ENCODE results near the gene ENHO. TPM values are rescaled to one million over a fixed set of nuclear protein-coding genes. Genes with fewer than 3 reads are reported as not detected.

Gene ENHO
- total RNA-seq, 2 experiments from 2014 or later, result not detected

DNA sequence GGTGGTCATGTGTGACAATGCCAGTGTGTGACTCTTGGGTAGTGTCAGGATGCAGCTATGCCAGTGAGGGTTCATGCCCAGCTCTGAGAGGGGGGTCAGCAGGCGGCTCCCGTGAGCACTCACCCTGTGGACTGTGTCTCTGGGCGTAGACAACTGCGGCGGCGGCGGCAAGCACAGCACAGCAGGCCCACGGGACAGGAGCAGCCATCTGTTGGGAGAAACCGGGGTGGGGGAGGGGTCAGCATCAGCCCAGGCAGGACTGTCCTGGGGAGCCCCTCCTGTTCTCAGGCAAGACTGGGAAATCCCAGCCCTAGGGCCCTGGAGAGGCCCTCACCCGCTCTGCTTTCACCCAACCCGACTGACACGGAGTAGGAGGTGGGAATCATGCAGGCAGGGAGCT lies 46.0 kb upstream of the ENHO start:
- H3K9me3 Mint-ChIP-seq, result no peaks in the 10 kb centered on the region
- CTCF ChIA-PET, result interaction anchor here (0.8 kb wide), 1 partner anchor 34 kb away, joined by 3 read pairs; no protein-coding TSS in a partner anchor
- H3K36me3 Mint-ChIP-seq (ENCODE audit: low read depth), result no peaks in the 10 kb centered on the region
- DNase-seq (no peak), ATAC-seq (no peak)
- no peak overlapping the region for H3K4me3 Mint-ChIP-seq
- intact Hi-C loops (cut with micrococcal nuclease), result no loop called here
- TF ChIP-seq, protein P1, sequence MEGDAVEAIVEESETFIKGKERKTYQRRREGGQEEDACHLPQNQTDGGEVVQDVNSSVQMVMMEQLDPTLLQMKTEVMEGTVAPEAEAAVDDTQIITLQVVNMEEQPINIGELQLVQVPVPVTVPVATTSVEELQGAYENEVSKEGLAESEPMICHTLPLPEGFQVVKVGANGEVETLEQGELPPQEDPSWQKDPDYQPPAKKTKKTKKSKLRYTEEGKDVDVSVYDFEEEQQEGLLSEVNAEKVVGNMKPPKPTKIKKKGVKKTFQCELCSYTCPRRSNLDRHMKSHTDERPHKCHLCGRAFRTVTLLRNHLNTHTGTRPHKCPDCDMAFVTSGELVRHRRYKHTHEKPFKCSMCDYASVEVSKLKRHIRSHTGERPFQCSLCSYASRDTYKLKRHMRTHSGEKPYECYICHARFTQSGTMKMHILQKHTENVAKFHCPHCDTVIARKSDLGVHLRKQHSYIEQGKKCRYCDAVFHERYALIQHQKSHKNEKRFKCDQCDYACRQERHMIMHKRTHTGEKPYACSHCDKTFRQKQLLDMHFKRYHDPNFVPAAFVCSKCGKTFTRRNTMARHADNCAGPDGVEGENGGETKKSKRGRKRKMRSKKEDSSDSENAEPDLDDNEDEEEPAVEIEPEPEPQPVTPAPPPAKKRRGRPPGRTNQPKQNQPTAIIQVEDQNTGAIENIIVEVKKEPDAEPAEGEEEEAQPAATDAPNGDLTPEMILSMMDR (IDR thresholded peaks at IDR 0.05), result no peak
- no peak overlapping the region for H3K27ac Mint-ChIP-seq
- peaks cover 20% of the 10 kb centered on the region for H3K27me3 Mint-ChIP-seq
- no peaks in the 10 kb centered on the region for H3K4me1 Mint-ChIP-seq (ENCODE audit: low read depth)
- POLR2A ChIA-PET, result interaction anchor here (0.5 kb wide), 1 partner anchor 1950 kb away, joined by 3 read pairs; no protein-coding TSS in a partner anchor

DNA sequence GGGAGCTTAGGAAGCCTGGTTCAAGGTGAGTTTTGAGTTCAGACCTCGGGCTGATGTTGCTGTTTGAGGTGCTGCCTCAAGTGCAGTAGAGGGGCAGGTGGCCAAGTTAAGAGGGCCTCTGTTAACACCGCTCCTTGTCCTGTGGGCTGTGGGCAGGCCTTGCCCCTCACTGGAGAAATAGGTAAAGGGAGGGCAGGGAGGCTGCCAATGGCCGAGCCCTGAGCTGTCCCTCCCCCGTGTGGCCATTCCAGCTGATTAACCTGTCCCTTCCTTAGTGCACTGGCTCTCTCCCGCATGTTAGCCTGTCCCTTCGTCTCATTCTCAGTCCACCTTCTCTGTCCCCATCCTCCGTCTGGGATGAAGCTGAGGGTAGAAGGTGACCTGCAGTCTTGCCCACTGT lies 45.3 kb upstream of the ENHO start:
- Mint-ChIP-seq H3K27ac (no peak overlapping the region), H3K9me3 (no peaks in the 10 kb centered on the region), H3K4me3 (no peak overlapping the region), H3K27me3 (peaks cover 23% of the 10 kb centered on the region), H3K36me3 (ENCODE audit: low read depth) (no peaks in the 10 kb centered on the region), H3K4me1 (ENCODE audit: low read depth) (no peaks in the 10 kb centered on the region)
- no peak for DNase-seq
- ChIA-PET POLR2A (interaction anchor here (0.5 kb wide), 1 partner anchor 1951 kb away, joined by 3 read pairs; no protein-coding TSS in a partner anchor), CTCF (no interaction called here)
- TF ChIP-seq, protein P1 (IDR thresholded peaks at IDR 0.05), result no peak
- intact Hi-C loops (cut with micrococcal nuclease), result no loop called here
- ATAC-seq, result no peak

DNA sequence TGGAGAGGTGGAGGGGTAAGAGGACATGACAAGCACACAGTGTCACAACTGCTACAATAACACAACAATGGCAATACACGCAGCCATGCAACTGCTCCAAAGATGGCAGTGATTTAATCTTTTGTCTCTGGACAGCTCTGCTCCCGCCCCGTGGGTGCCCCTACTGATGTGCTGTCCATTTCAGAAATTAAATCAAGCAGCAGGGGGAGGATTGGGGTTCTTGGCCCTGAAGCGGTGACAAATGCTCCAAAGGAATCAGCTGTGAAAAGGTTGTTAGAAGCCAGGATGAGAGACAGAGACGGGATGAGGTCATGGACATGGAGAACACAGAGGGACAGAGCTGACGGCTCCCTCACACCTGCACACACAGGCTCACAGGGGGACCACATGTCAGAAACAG lies 44.2 kb upstream of the ENHO start:
- Mint-ChIP-seq H3K27ac (no peak overlapping the region), H3K9me3 (no peaks in the 10 kb centered on the region), H3K4me3 (no peak overlapping the region), H3K27me3 (peaks cover 27% of the 10 kb centered on the region), H3K36me3 (ENCODE audit: low read depth) (no peaks in the 10 kb centered on the region), H3K4me1 (ENCODE audit: low read depth) (no peaks in the 10 kb centered on the region)
- ATAC-seq, result no peak
- ChIA-PET CTCF (no interaction called here), POLR2A (no interaction called here)
- intact Hi-C loops (cut with micrococcal nuclease), result no loop called here
- DNase-seq, result no peak
- TF ChIP-seq, protein P1 (IDR thresholded peaks at IDR 0.05), result no peak

DNA sequence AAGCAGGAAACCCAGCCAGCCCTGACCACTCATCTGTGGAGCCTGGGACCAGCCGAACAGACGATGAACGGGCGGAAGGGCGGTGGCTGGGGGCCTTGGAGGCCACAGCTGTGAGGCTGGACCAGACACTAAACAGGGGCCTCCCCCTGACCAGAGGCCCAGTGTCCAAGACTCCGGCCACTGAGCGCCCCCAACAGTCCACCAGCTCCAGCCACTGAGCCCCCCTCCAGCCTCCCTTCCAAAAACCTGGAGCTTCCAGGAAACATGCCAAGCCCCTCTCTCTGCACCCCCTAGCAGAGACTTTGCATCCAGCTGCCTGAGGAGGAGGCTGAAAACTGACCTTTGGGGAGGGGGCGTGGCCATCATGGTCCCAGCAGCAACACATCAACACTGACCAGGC lies 43.5 kb upstream of the ENHO start:
- Mint-ChIP-seq H3K4me1 (ENCODE audit: low read depth) (no peaks in the 10 kb centered on the region), H3K36me3 (ENCODE audit: low read depth) (no peaks in the 10 kb centered on the region), H3K4me3 (no peak overlapping the region), H3K27ac (no peak overlapping the region), H3K27me3 (peaks cover 27% of the 10 kb centered on the region), H3K9me3 (no peaks in the 10 kb centered on the region)
- DNase-seq, result no peak
- TF ChIP-seq, protein P1 (IDR thresholded peaks at IDR 0.05), result no peak
- ATAC-seq, result no peak
- ChIA-PET POLR2A (no interaction called here), CTCF (no interaction called here)
- intact Hi-C loops (cut with micrococcal nuclease), result no loop called here

DNA sequence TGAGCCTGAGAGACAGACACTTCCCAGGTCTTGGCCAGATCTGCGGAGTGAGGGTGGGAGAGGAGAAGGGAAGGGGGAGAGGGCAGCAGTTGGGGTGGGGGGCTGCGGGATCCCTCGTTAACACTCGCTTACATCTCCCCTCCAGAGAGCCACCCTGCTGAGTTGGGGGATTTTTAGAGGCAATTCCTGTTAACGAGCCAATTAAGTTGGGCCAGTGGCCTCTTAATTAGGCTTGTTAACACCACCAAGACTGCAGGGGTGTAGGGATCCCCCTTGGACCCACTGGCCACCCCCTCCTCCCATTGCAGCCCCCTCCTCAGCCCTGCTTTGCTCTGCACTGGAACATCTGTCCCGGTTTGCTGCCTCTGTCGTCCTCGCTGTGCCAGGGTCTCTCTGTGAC lies 43.1 kb upstream of the ENHO start:
- Mint-ChIP-seq H3K4me3 (no peak overlapping the region), H3K4me1 (ENCODE audit: low read depth) (no peaks in the 10 kb centered on the region), H3K27ac (no peak overlapping the region), H3K36me3 (ENCODE audit: low read depth) (no peaks in the 10 kb centered on the region), H3K9me3 (no peaks in the 10 kb centered on the region), H3K27me3 (peaks cover 28% of the 10 kb centered on the region)
- intact Hi-C loops (cut with micrococcal nuclease), result no loop called here
- no peak for DNase-seq
- TF ChIP-seq, protein P1 (IDR thresholded peaks at IDR 0.05), result no peak
- ATAC-seq, result no peak
- CTCF ChIA-PET, result no interaction called here
- POLR2A ChIA-PET, result no interaction called here

Data from activated CD8-positive, alpha-beta T cell treated with anti-CD3 and anti-CD28 coated beads for 36 hours (primary cell).